ENCODE measurements around the gene SERPINA1.
"Not testable (repeated sequence)": the region's sequence is repeated elsewhere in the genome, so short reads cannot be mapped to it uniquely, and the experiment has no call there.

The SERPINA1 gene

GRCh38 chr14:94349276-94349675, 39.1 kb downstream of the SERPINA1 start:
- DNase-seq (ENCODE audit: insufficient read length) (no peak), FAIRE-seq (no peak)
- TF ChIP-seq POLR2A (IDR thresholded peaks at IDR 0.05; ENCODE audit: low read depth, low read length) (no peak), TAF1 (IDR thresholded peaks at IDR 0.05; ENCODE audit: borderline replicate concordance, low read depth, low read length) (no peak), POLR2AphosphoS5 (IDR thresholded peaks at IDR 0.05; ENCODE audit: low read depth, low read length) (no peak)

GRCh38 chr14:94348836-94349235, 39.6 kb downstream of the SERPINA1 start:
- TF ChIP-seq TAF1 (IDR thresholded peaks at IDR 0.05; ENCODE audit: borderline replicate concordance, low read depth, low read length), result no peak
- no peak for DNase-seq (ENCODE audit: insufficient read length)
- no peak for FAIRE-seq

GRCh38 chr14:94346841-94347240, 41.6 kb downstream of the SERPINA1 start:
- FAIRE-seq, result no peak
- DNase-seq (ENCODE audit: insufficient read length), result no peak
- TF ChIP-seq TAF1 (IDR thresholded peaks at IDR 0.05; ENCODE audit: borderline replicate concordance, low read depth, low read length) (no peak), POLR2A (IDR thresholded peaks at IDR 0.05; ENCODE audit: low read depth, low read length) (no peak), POLR2AphosphoS5 (IDR thresholded peaks at IDR 0.05; ENCODE audit: low read depth, low read length) (no peak)

- peak; percentile 65 for FAIRE-seq
- DNase-seq (ENCODE audit: insufficient read length), result not testable (repeated sequence)
Measured at GRCh38 chr14:94346065-94346786, 42.2 kb downstream of the SERPINA1 start.

- no peak for FAIRE-seq
Measured at GRCh38 chr14:94345344-94346064, 42.9 kb downstream of the SERPINA1 start.

GRCh38 chr14:94344389-94344788, 44.0 kb downstream of the SERPINA1 start:
- FAIRE-seq (no peak), DNase-seq (ENCODE audit: insufficient read length) (no peak)
- no peak for TF ChIP-seq POLR2A (IDR thresholded peaks at IDR 0.05; ENCODE audit: low read depth, low read length)

More at GRCh38 chr14:94345344-94346064, 42.9 kb downstream of the SERPINA1 start:
- no peak for DNase-seq (ENCODE audit: insufficient read length)
- no peak for TF ChIP-seq TAF1 (IDR thresholded peaks at IDR 0.05; ENCODE audit: borderline replicate concordance, low read depth, low read length)
- TF ChIP-seq POLR2AphosphoS5 (IDR thresholded peaks at IDR 0.05; ENCODE audit: low read depth, low read length), result no peak
- TF ChIP-seq POLR2A (IDR thresholded peaks at IDR 0.05; ENCODE audit: low read depth, low read length), result no peak

- FAIRE-seq (no peak), DNase-seq (ENCODE audit: insufficient read length) (no peak)
- no peak for TF ChIP-seq POLR2AphosphoS5 (IDR thresholded peaks at IDR 0.05; ENCODE audit: low read depth, low read length)
- no peak for TF ChIP-seq TAF1 (IDR thresholded peaks at IDR 0.05; ENCODE audit: borderline replicate concordance, low read depth, low read length)
- TF ChIP-seq POLR2A (IDR thresholded peaks at IDR 0.05; ENCODE audit: low read depth, low read length), result no peak
Measured at GRCh38 chr14:94343238-94344005, 45.0 kb downstream of the SERPINA1 start.

- TF ChIP-seq POLR2AphosphoS5 (IDR thresholded peaks at IDR 0.05; ENCODE audit: low read depth, low read length) (no peak), TAF1 (IDR thresholded peaks at IDR 0.05; ENCODE audit: borderline replicate concordance, low read depth, low read length) (no peak), POLR2A (IDR thresholded peaks at IDR 0.05; ENCODE audit: low read depth, low read length) (no peak)
- DNase-seq (ENCODE audit: insufficient read length), result no peak
- FAIRE-seq, result no peak
Measured at GRCh38 chr14:94342334-94342934, 46.0 kb downstream of the SERPINA1 start.

- DNase-seq (ENCODE audit: insufficient read length) (no peak), FAIRE-seq (no peak)
- TF ChIP-seq TAF1 (IDR thresholded peaks at IDR 0.05; ENCODE audit: borderline replicate concordance, low read depth, low read length) (no peak), POLR2A (IDR thresholded peaks at IDR 0.05; ENCODE audit: low read depth, low read length) (no peak), POLR2AphosphoS5 (IDR thresholded peaks at IDR 0.05; ENCODE audit: low read depth, low read length) (no peak)
Measured at GRCh38 chr14:94341656-94342333, 46.6 kb downstream of the SERPINA1 start.

- FAIRE-seq, result no peak
- DNase-seq (ENCODE audit: insufficient read length), result no peak
- no peak for TF ChIP-seq POLR2A (IDR thresholded peaks at IDR 0.05; ENCODE audit: low read depth, low read length)
- no peak for TF ChIP-seq POLR2AphosphoS5 (IDR thresholded peaks at IDR 0.05; ENCODE audit: low read depth, low read length)
- TF ChIP-seq TAF1 (IDR thresholded peaks at IDR 0.05; ENCODE audit: borderline replicate concordance, low read depth, low read length), result no peak
Measured at GRCh38 chr14:94340533-94340932, 47.9 kb downstream of the SERPINA1 start.

- FAIRE-seq, result no peak
- TF ChIP-seq TAF1 (IDR thresholded peaks at IDR 0.05; ENCODE audit: borderline replicate concordance, low read depth, low read length), result no peak
- no peak for DNase-seq (ENCODE audit: insufficient read length)
Measured at GRCh38 chr14:94338023-94338422, 50.4 kb downstream of the SERPINA1 start.
